ENCODE results near the gene NLGN1.

- TF ChIP-seq CTCF (CRISPR knock-in tag; IDR thresholded peaks at IDR 0.05) (no peak), EZH2 (conservative IDR thresholded peaks at IDR 0.05; ENCODE audit: low read depth, low read length) (no peak), FOXK2 (IDR thresholded peaks at IDR 0.05) (no peak), HOXA5 (CRISPR knock-in tag; IDR thresholded peaks at IDR 0.05) (no peak), ZFX (CRISPR knock-in tag; IDR thresholded peaks at IDR 0.05; ENCODE audit: low read depth) (no peak), SIN3A (IDR thresholded peaks at IDR 0.05; ENCODE audit: borderline replicate concordance, low read depth, low read length) (no peak), TGIF2 (CRISPR knock-in tag; IDR thresholded peaks at IDR 0.05) (no peak), NCOA1 (CRISPR knock-in tag; IDR thresholded peaks at IDR 0.05) (no peak), ZNF749 (CRISPR knock-in tag; IDR thresholded peaks at IDR 0.05; ENCODE audit: borderline replicate concordance) (no peak)
Observed at GRCh38 chr3:173588556-173588955, 191.0 kb downstream of the NLGN1 start.
